HepG2 (cell line): ENCODE results near the gene CD14. TPM values are rescaled to one million over a fixed set of nuclear protein-coding genes. Genes with fewer than 3 reads are reported as not detected.
A peak's percentile ranks its signal among the peaks of the same experiment; 100 is the strongest.

Experiments
- ELF3 ChIP-seq: IDR thresholded peaks from 2 replicates; pipeline ENCODE4 v1.6.1; 2016; ENCODE audit warnings: missing genetic modification reagents, missing compliant biosample characterization
- GATAD1 ChIP-seq: IDR thresholded peaks from 2 replicates; pipeline ENCODE4 v1.6.1; 2016; ENCODE audit warnings: missing genetic modification reagents, missing compliant biosample characterization
- HOXA5 ChIP-seq: sonication (generic); formaldehyde crosslinking; IDR thresholded peaks from 2 replicates; pipeline ENCODE4 v1.4.0; 2020; ENCODE audit warnings: missing genetic modification reagents
- PAWR ChIP-seq: sonication (generic); formaldehyde crosslinking; IDR thresholded peaks from 2 replicates; pipeline ENCODE4 v1.4.0; 2020; ENCODE audit warnings: missing genetic modification reagents, mild to moderate bottlenecking, borderline replicate concordance
- POGZ ChIP-seq: sonication (generic); formaldehyde crosslinking; IDR thresholded peaks from 2 replicates; pipeline ENCODE4 v1.4.0; 2020; ENCODE audit warnings: mild to moderate bottlenecking, missing genetic modification reagents
- SOX6 ChIP-seq, 2 experiments: fragments of 450-650 bp in 1 of 2; sonication (generic) in 1 of 2; formaldehyde crosslinking in 1 of 2; IDR thresholded peaks; 2 replicates each; pipeline versions ENCODE4 v1.4.0 to v1.6.1; 2017 to 2020; ENCODE audit warnings: antibody characterized with exemption in 1 of 2, mild to moderate bottlenecking in 1 of 2, missing genetic modification reagents in 1 of 2
- SP4 ChIP-seq: sonication (generic); formaldehyde crosslinking; IDR thresholded peaks from 2 replicates; pipeline ENCODE4 v1.8.1; 2023; ENCODE audit warnings: mild to moderate bottlenecking, missing genetic modification reagents
- SP5 ChIP-seq: IDR thresholded peaks from 2 replicates; pipeline ENCODE4 v1.6.1; 2016; ENCODE audit warnings: low read depth, borderline replicate concordance
- ZBTB7A ChIP-seq: sonication (generic); formaldehyde crosslinking; IDR thresholded peaks from 2 replicates; pipeline ENCODE4 v1.8.0; 2022; ENCODE audit warnings: mild to moderate bottlenecking, missing genetic modification reagents
- polyA plus RNA-seq, 8 experiments: library from polyadenylated mRNA; depleted of rRNA in 3 of 8; stranded (reverse) in 7 of 8; unstranded in 1 of 8; fragments of >200 nt; fragmentation: Illumina TruSeq in 4 of 8; extraction: Trizol in 4 of 8; gene quantifications; 2 replicates each; pipeline versions ENCODE4 v1.2.1 to v1.2.3, GENCODE V29; 2011 to 2016; ENCODE audit warnings: low read depth in 4 of 8, missing spikeins in 1 of 8, mixed read lengths in 1 of 8; ENCODE audit not compliant: insufficient read depth in 1 of 8
- total RNA-seq, 5 experiments: library from RNA; depleted of rRNA; stranded (reverse); fragments of >200 nt; fragmentation: Illumina TruSeq; extraction: Trizol; gene quantifications; 2 replicates each; pipeline ENCODE4 v1.2.3, GENCODE V29; 2016; ENCODE audit warnings: low read depth in 1 of 5
- TF ChIP-seq, protein P1 (sequence below): IDR thresholded peaks from 2 replicates; pipeline ENCODE4 v1.6.1; 2016; ENCODE audit warnings: mild to moderate bottlenecking
- TF ChIP-seq, protein P2 (sequence below): sonication (generic); formaldehyde crosslinking; IDR thresholded peaks from 2 replicates; pipeline ENCODE4 v1.9.0; 2022; ENCODE audit warnings: low read depth, missing genetic modification reagents
- TF ChIP-seq, protein P3 (sequence below): sonication (generic); formaldehyde crosslinking; conservative IDR thresholded peaks from 2 replicates; pipeline ENCODE4 v1.4.0; 2020; ENCODE audit warnings: mild to moderate bottlenecking, missing genetic modification reagents, moderate library complexity
- TF ChIP-seq, protein P4 (sequence below): sonication (generic); formaldehyde crosslinking; IDR thresholded peaks from 2 replicates; pipeline ENCODE4 v1.4.0; 2020; ENCODE audit warnings: missing genetic modification reagents
- TF ChIP-seq, protein P5 (sequence below): IDR thresholded peaks from 2 replicates; pipeline ENCODE4 v1.6.1; 2016
- TF ChIP-seq, protein P6 (sequence below): sonication (generic); formaldehyde crosslinking; IDR thresholded peaks from 2 replicates; pipeline ENCODE4 v1.5.0; 2020; ENCODE audit warnings: mild to moderate bottlenecking, missing genetic modification reagents, borderline replicate concordance

The CD14 gene
- total and polyA plus RNA-seq, 2 of the 13 experiments (the other 11 are each of a cell fraction or from before 2014, with no cell fraction given): 1.7 to 4.7 TPM

DNA sequence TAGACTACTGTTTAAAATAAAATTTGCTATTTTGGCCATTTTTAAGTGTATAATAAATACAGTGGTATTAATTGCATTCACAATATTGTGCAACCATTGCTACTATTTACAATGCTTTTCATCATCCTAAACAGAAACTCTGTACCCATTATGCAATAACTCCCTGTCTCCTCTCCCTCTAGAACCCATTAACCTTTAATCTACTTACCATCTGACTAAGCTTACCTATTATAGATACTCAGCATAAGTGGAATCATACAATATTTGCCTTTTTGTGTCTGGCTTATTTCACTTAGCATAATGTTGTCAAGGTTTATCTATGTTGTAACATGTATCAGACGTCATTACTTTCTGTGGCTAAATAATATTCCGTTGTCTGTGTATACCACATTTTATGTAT is 25.9 kb downstream of the CD14 start (continued):
- TF ChIP-seq, protein P1, sequence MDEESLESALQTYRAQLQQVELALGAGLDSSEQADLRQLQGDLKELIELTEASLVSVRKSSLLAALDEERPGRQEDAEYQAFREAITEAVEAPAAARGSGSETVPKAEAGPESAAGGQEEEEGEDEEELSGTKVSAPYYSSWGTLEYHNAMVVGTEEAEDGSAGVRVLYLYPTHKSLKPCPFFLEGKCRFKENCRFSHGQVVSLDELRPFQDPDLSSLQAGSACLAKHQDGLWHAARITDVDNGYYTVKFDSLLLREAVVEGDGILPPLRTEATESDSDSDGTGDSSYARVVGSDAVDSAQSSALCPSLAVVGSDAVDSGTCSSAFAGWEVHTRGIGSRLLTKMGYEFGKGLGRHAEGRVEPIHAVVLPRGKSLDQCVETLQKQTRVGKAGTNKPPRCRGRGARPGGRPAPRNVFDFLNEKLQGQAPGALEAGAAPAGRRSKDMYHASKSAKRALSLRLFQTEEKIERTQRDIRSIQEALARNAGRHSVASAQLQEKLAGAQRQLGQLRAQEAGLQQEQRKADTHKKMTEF (CRISPR knock-in tag): peak; percentile 67
- TF ChIP-seq, protein P2, sequence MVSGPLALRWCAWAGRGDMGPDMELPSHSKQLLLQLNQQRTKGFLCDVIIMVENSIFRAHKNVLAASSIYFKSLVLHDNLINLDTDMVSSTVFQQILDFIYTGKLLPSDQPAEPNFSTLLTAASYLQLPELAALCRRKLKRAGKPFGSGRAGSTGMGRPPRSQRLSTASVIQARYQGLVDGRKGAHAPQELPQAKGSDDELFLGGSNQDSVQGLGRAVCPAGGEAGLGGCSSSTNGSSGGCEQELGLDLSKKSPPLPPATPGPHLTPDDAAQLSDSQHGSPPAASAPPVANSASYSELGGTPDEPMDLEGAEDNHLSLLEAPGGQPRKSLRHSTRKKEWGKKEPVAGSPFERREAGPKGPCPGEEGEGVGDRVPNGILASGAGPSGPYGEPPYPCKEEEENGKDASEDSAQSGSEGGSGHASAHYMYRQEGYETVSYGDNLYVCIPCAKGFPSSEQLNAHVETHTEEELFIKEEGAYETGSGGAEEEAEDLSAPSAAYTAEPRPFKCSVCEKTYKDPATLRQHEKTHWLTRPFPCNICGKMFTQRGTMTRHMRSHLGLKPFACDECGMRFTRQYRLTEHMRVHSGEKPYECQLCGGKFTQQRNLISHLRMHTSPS: no peak
- TF ChIP-seq SOX6 (IDR thresholded peaks at IDR 0.05) (no peak), SOX6 (CRISPR knock-in tag; IDR thresholded peaks at IDR 0.05) (peak; percentile 66; the same call in 1 of the 2 replicates), HOXA5 (CRISPR knock-in tag) (peak; percentile 92), PAWR (CRISPR knock-in tag) (no peak), SP5 (CRISPR knock-in tag) (peak; percentile 56; the same call in 1 of the 2 replicates), ELF3 (CRISPR knock-in tag) (0 out of 2 replicates have a peak, but pooled peaks have one; percentile 37), POGZ (peak; percentile 65; the same call in 1 of the 2 replicates), SP4 (no peak), GATAD1 (CRISPR knock-in tag) (no peak; the same call in 1 of the 2 replicates), ZBTB7A (CRISPR knock-in tag) (no peak)
- TF ChIP-seq, protein P3, sequence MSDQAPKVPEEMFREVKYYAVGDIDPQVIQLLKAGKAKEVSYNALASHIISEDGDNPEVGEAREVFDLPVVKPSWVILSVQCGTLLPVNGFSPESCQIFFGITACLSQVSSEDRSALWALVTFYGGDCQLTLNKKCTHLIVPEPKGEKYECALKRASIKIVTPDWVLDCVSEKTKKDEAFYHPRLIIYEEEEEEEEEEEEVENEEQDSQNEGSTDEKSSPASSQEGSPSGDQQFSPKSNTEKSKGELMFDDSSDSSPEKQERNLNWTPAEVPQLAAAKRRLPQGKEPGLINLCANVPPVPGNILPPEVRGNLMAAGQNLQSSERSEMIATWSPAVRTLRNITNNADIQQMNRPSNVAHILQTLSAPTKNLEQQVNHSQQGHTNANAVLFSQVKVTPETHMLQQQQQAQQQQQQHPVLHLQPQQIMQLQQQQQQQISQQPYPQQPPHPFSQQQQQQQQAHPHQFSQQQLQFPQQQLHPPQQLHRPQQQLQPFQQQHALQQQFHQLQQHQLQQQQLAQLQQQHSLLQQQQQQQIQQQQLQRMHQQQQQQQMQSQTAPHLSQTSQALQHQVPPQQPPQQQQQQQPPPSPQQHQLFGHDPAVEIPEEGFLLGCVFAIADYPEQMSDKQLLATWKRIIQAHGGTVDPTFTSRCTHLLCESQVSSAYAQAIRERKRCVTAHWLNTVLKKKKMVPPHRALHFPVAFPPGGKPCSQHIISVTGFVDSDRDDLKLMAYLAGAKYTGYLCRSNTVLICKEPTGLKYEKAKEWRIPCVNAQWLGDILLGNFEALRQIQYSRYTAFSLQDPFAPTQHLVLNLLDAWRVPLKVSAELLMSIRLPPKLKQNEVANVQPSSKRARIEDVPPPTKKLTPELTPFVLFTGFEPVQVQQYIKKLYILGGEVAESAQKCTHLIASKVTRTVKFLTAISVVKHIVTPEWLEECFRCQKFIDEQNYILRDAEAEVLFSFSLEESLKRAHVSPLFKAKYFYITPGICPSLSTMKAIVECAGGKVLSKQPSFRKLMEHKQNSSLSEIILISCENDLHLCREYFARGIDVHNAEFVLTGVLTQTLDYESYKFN (CRISPR knock-in tag): peak; percentile 83
- TF ChIP-seq, protein P4, sequence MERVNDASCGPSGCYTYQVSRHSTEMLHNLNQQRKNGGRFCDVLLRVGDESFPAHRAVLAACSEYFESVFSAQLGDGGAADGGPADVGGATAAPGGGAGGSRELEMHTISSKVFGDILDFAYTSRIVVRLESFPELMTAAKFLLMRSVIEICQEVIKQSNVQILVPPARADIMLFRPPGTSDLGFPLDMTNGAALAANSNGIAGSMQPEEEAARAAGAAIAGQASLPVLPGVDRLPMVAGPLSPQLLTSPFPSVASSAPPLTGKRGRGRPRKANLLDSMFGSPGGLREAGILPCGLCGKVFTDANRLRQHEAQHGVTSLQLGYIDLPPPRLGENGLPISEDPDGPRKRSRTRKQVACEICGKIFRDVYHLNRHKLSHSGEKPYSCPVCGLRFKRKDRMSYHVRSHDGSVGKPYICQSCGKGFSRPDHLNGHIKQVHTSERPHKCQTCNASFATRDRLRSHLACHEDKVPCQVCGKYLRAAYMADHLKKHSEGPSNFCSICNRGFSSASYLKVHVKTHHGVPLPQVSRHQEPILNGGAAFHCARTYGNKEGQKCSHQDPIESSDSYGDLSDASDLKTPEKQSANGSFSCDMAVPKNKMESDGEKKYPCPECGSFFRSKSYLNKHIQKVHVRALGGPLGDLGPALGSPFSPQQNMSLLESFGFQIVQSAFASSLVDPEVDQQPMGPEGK: peak; percentile 27; the same call in 1 of the 2 replicates
- TF ChIP-seq, protein P5, sequence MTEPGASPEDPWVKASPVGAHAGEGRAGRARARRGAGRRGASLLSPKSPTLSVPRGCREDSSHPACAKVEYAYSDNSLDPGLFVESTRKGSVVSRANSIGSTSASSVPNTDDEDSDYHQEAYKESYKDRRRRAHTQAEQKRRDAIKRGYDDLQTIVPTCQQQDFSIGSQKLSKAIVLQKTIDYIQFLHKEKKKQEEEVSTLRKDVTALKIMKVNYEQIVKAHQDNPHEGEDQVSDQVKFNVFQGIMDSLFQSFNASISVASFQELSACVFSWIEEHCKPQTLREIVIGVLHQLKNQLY (CRISPR knock-in tag): peak; percentile 49; the same call in 1 of the 2 replicates
- TF ChIP-seq, protein P6, sequence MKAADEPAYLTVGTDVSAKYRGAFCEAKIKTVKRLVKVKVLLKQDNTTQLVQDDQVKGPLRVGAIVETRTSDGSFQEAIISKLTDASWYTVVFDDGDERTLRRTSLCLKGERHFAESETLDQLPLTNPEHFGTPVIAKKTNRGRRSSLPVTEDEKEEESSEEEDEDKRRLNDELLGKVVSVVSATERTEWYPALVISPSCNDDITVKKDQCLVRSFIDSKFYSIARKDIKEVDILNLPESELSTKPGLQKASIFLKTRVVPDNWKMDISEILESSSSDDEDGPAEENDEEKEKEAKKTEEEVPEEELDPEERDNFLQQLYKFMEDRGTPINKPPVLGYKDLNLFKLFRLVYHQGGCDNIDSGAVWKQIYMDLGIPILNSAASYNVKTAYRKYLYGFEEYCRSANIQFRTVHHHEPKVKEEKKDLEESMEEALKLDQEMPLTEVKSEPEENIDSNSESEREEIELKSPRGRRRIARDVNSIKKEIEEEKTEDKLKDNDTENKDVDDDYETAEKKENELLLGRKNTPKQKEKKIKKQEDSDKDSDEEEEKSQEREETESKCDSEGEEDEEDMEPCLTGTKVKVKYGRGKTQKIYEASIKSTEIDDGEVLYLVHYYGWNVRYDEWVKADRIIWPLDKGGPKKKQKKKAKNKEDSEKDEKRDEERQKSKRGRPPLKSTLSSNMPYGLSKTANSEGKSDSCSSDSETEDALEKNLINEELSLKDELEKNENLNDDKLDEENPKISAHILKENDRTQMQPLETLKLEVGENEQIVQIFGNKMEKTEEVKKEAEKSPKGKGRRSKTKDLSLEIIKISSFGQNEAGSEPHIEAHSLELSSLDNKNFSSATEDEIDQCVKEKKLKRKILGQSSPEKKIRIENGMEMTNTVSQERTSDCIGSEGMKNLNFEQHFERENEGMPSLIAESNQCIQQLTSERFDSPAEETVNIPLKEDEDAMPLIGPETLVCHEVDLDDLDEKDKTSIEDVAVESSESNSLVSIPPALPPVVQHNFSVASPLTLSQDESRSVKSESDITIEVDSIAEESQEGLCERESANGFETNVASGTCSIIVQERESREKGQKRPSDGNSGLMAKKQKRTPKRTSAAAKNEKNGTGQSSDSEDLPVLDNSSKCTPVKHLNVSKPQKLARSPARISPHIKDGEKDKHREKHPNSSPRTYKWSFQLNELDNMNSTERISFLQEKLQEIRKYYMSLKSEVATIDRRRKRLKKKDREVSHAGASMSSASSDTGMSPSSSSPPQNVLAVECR (CRISPR knock-in tag): no peak
